HG03558 (cell line): Measurements from ENCODE around the gene SPATA31A3.
"Not testable (repeated sequence)": the region's sequence is repeated elsewhere in the genome, so short reads cannot be mapped to it uniquely, and the experiment has no call there.

Source experiments
- ATAC-seq: cut with Tn5 transposase; IDR thresholded peaks from one replicate; pipeline ENCODE4 v1.9.1; 2021; ENCODE audit warnings: moderate number of reproducible peaks; ENCODE audit not compliant: unreplicated experiment; ENCODE audit errors: extremely low read depth

SPATA31A3 gene

DNA sequence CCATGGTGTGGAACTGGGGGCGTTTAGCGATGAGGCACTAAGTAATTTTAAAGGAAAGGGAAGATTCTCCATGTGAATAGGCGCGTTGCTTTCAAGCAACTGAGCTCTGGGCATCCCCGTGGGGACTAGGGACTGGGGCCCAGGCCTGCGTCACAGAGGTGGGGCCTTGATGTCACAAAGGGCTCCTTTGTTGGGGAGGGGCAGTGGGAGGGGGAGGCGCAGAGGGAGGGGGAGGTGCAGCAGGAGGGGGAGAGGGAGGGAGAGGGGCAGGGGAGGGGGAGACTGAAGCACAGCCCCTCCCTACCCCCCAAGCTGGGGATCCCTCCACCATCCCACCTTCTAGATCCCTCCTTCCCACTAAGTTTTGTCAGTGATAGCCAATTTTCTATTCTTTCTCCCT, at the start of gene SPATA31A3:
TSS of gene SPATA31A3 (minus strand) at position 101 of the 400 bp plus-strand sequence. CDS start at position 72, 29 bp downstream.
- ATAC-seq = not testable (repeated sequence)

DNA sequence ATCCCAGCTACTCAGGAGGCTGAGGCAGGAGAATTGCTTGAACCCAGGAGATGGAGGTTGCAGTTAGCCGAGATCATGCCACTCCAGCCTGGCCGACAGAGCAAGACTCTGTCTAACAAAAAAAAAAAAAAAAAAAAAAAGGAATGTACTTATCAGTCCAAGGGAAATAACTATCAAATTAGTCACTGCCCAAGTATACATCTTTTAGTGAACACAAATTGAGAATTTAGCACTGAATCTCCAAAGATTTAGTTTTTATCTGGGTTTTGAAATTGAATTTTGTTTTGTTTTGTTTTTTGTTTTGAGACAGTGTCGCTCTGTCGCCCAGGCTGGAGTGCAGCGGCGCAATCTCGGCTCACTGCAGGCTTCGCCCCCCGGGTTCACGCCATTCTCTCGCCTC, 39.8 kb downstream of the SPATA31A3 start:
- not testable (repeated sequence) for ATAC-seq

DNA sequence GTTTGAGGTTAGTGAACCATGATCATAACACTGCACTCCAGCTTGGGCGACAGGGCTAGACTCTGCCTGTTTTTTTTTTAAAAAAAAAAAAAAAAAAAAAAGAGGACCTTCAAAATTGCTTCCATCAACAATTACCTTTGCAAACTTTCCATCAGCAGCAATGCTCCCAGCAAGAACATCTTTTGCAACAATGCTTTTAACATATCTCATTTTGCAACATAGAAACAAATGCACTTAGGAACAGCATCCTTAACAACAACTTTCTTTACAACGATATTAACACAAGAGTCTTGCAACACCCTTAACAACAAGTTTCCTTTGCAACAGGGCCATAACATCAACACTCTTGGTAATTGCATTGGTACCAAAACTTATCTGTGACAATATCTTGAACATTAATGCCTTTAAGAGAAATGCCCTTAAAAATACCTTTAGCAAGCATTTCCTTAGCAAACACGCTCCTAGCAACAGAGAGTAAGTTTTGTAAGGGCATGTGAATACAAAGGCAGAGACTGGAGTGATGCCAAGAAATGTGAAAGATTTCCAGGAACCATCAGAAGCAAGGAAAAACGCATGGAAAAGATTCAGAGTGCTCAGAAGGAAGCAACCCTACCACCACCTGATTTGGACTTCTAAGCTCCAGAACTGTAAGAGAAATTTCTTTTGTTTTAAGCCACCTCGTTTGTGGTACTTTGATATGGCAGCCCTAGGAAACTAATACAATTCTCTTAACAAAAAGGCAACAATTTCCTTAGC, 49.8 kb downstream of the SPATA31A3 start:
- not testable (repeated sequence) for ATAC-seq

DNA sequence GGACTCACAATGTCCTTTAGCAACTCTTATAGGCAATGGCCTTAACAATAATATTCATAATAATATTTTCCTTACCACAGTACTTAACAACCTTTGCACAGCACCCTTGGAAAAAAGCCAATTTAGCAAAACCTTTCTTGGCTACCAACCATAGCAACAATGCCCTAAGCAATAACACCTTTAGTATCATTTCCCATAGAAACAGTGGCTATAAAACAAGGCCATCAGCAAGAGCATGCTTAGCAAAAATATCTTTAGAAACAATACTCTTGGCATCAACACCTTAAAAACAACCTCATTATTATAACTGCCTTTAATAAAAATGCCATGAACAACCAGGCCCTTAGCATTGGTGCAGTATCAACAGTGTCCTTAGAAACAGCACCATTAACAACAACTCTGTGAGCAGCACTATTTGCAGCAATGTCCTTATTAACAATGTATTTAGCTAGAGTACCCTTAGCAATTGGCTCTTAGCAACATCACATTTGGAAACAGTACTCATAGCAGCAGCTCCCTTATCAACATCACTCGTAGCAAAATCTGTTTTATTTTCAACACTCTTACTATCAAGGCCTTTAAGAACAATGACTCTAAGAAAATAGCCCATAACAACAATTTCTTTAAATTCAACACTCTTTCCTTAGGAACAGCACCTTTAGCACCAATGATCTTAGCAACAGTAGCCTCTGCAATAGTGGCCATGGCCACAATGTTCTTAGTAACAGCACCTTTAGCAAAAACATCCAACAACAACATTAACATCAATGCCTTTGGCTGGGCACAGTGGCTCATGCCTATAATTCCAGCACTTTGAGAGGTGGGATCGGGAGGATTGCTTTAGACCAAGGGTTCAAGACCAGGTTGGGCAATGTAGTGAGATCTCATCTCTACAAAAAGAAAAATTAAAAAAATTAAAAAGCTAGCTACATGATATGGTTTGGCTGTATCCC, 52.2 kb downstream of the SPATA31A3 start:
- ATAC-seq = not testable (repeated sequence)

DNA sequence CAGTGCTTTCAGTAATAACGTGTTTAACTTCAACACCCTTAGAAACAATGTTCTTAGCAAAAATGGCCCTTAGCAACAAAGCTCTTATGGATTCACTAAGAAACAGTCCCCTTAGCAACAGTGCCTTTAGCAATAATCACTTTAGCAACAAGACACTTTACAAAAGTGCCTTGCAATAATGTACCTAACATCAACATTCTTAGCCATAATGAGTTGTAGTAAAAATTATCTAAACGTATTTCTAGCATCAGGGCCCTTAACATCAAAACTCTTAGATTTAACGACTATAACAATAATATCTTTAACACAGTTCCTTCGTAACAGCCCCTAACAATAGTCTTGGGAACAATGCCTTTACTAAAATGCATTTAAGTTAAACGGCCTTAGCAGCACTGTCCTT, 54.0 kb downstream of the SPATA31A3 start:
- not testable (repeated sequence) for ATAC-seq

DNA sequence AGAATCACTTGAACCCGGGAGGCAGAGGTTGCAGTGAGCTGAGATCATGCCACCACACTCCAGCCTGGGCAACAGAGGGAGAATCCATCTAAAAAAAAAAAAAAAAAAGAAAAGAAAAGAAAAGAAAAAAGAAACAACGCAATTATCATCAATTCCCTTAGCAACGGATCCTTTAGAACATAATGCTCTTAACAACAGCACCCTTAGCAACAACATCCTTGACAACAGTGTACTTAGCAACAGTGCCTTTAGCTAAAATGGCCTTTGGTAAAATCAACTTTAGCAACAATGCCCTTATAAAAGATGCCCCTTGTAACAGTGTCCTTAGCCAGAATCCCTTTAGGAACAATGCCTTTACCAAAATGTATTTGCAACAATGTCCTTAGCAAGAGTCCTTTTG, 54.7 kb downstream of the SPATA31A3 start:
- ATAC-seq = not testable (repeated sequence)
